ENCODE data around the gene UBR4.

GRCh38 chr1:19101244-19101643 is 108.8 kb downstream of the UBR4 start:
- TF ChIP-seq EZH2 (IDR thresholded peaks at IDR 0.05; ENCODE audit: insufficient read depth, poor library complexity, severe bottlenecking) (no peak), EZH2phosphoT487 (IDR thresholded peaks at IDR 0.05; ENCODE audit: insufficient read depth, low read depth) (no peak)

All from GM23248 (cell line).